GM19395 (cell line): ENCODE measurements around the gene PDE6H.

Experiments
- ATAC-seq: cut with Tn5 transposase; IDR thresholded peaks from one replicate; pipeline ENCODE4 v1.9.1; 2021; ENCODE audit warnings: mild to moderate bottlenecking, moderate library complexity; ENCODE audit not compliant: unreplicated experiment

The PDE6H gene

GRCh38 chr12:14972816-14973215 lies at the start of gene PDE6H:
Gene PDE6H (plus strand): TSS chr12:14973042. CDS start chr12:14978013, 4,971 bp downstream.
- no peak for ATAC-seq

GRCh38 chr12:14923944-14924343 lies 48.9 kb upstream of the PDE6H start:
- no peak for ATAC-seq

GRCh38 chr12:14924541-14924940 lies 48.3 kb upstream of the PDE6H start:
- no peak for ATAC-seq

GRCh38 chr12:14927267-14927666 lies 45.6 kb upstream of the PDE6H start:
- no peak for ATAC-seq

- ATAC-seq: no peak
Measured at GRCh38 chr12:14928931-14929330, 43.9 kb upstream of the PDE6H start.

GRCh38 chr12:14930299-14930698 lies 42.5 kb upstream of the PDE6H start:
- ATAC-seq: no peak

GRCh38 chr12:14931359-14931758 lies 41.5 kb upstream of the PDE6H start:
- no peak for ATAC-seq

GRCh38 chr12:14931791-14932560 lies 40.9 kb upstream of the PDE6H start:
- no peak for ATAC-seq

GRCh38 chr12:14934511-14934910 lies 38.3 kb upstream of the PDE6H start:
- ATAC-seq: no peak

GRCh38 chr12:14935031-14935430 lies 37.8 kb upstream of the PDE6H start:
- ATAC-seq: no peak

GRCh38 chr12:14936224-14936861 lies 36.5 kb upstream of the PDE6H start:
- ATAC-seq: no peak

GRCh38 chr12:14937014-14937413 lies 35.8 kb upstream of the PDE6H start:
- ATAC-seq: no peak

GRCh38 chr12:14937689-14938088 lies 35.2 kb upstream of the PDE6H start:
- peak; percentile 51 for ATAC-seq

- no peak for ATAC-seq
Measured at GRCh38 chr12:14938301-14938700, 34.5 kb upstream of the PDE6H start, which contains the start of gene ERP27. Gene ERP27 (minus strand): TSS chr12:14938537. CDS start chr12:14938508, 29 bp downstream.

- ATAC-seq: no peak
Measured at GRCh38 chr12:14941369-14941768, 31.5 kb upstream of the PDE6H start.

GRCh38 chr12:14942196-14942931 lies 30.5 kb upstream of the PDE6H start:
- no peak for ATAC-seq

- ATAC-seq: no peak
Measured at GRCh38 chr12:14946162-14946561, 26.7 kb upstream of the PDE6H start.

- no peak for ATAC-seq
Measured at GRCh38 chr12:14946861-14947260, 26.0 kb upstream of the PDE6H start.

- peak; percentile 92 for ATAC-seq
Measured at GRCh38 chr12:14948672-14949071, 24.2 kb upstream of the PDE6H start.

- no peak for ATAC-seq
Measured at GRCh38 chr12:14949631-14950030, 23.2 kb upstream of the PDE6H start.

- ATAC-seq: no peak
Measured at GRCh38 chr12:14950421-14950820, 22.4 kb upstream of the PDE6H start.
